GM18526 (cell line): Measurements from ENCODE around the gene MYADML2.

ENCODE experiments used
- POLR2A ChIP-seq: IDR thresholded peaks from 3 replicates; pipeline ENCODE4 v1.6.1; 2011; ENCODE audit not compliant: insufficient read length; ENCODE audit errors: extremely low read depth

MYADML2 gene

GRCh38 chr17:81983639-81984373, 36.8 kb upstream of the MYADML2 start:
- no peak for TF ChIP-seq POLR2A

- no peak for TF ChIP-seq POLR2A
These were observed 36.1 kb upstream of the MYADML2 start for GRCh38 chr17:81983011-81983638.

- no peak for TF ChIP-seq POLR2A
These were observed 33.8 kb upstream of the MYADML2 start for GRCh38 chr17:81980707-81981343.

GRCh38 chr17:81980122-81980521, 33.1 kb upstream of the MYADML2 start:
- TF ChIP-seq POLR2A, result no peak

DNA sequence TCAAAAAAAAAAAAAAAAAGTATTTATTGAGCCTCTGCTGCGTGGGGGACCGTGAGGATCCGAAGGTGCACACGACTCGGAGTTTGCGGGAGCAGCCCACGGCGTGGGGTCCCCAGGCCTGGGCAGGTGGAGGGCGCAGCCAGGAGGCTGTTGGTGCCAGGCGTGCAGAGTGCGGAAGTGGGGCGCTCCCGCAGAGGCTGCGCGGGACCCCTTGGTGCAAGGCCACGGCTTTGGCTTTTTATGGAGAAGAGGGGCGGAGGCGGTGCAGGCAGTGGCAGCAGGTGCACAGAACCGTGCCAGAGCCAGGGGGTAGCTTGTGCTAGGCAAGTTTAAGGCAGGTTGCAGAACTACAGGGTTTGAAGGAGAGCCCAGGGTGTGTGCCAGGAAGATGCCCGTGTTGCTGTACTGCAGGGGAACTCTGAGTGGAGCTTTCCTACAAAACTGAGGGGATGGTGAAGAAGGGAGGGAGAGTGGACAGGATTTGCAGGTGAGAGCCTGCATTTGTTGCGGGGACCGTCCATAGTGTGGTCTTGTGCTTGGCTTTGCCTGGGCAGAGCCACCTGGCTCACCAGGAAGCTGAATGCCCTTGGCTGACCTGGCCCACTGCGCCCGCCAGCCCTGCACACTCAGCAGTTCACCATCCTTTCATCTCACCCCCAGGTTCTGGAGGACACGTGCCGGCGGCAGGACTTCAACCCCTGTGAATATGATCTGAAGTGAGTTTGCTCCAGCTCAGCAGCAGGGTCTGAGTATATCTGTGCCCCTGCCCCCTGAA, 31.7 kb upstream of the MYADML2 start:
- no peak for TF ChIP-seq POLR2A

GRCh38 chr17:81977211-81977808, 30.3 kb upstream of the MYADML2 start, which contains the start of gene ASPSCR1:
Gene ASPSCR1 (plus strand): TSS chr17:81977629. CDS start chr17:81977647, 18 bp downstream.
- TF ChIP-seq POLR2A, result peak; percentile 94

- no peak for TF ChIP-seq POLR2A
These were observed 29.5 kb upstream of the MYADML2 start for GRCh38 chr17:81976332-81977210.

- no peak for TF ChIP-seq POLR2A
These were observed 26.4 kb upstream of the MYADML2 start for GRCh38 chr17:81973432-81973831.

- no peak for TF ChIP-seq POLR2A
These were observed 22.1 kb upstream of the MYADML2 start for GRCh38 chr17:81968850-81969812.

DNA sequence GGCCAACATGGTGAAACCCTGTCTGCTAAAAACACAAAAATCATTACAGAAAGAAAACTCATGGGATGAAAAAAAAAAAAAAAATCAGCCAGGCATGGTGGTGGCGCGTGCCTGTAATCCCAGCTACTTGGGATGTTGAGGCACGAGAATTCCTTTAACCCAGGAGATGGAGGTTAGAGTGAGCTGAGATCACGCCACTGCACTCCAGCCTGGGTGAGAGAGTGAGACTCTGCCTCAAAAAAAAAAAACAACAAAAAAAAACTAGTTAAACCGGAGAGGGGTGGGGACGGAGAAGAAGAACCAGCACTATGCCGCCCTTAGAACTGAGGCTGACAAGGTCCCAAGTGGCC, 21.3 kb upstream of the MYADML2 start:
- no peak for TF ChIP-seq POLR2A

DNA sequence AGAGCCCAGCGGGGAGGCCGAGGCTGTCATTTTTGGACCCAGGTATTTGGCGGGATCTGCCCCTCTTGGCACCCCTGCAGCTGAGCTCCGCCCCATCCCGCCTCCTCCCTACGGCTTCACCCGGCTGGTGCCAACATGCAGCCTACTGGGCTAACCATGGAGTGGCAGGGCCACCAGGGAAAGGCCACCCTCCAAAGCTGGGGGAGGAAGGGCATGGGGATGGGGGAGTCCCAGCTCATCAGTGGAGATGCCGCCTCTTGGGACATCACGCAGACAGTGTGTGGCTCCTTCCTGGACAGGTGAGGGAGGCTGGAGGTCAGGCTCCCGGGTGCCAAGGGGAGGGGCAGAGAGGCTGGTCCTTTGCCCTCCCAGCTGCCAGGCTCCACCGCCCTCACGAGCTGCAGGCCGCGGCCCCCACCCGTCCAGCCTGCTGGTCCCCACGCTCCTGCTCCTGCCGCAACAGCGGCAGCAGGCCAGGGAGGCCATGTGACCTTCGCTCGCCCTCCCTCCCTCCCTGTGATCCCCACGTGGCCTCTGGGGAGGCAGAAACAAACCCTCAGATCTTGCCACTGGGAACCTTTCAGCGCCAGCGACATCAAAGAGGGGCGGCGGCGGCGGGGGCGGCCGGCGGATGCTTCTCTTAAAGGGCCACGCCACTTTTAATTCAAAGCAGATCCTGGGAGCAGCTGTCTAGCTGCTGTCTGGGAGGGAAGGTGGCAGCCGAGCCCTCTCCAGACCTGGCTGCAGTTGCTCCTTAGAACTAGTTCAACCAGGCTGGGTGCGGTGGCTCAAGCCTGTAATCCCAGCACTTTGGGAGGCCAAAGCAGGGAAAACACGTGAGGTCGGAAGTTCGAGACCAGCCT, 20.7 kb upstream of the MYADML2 start:
- TF ChIP-seq POLR2A, result no peak

GRCh38 chr17:81967244-81967532, 20.2 kb upstream of the MYADML2 start:
- TF ChIP-seq POLR2A, result no peak
